H1 (cell line): Measurements from ENCODE around the gene TXNDC5. TPM values are rescaled to one million over a fixed set of nuclear protein-coding genes. Genes with fewer than 3 reads are reported as not detected.

Experiments
- CTCF ChIA-PET: fragments of 300-600 bp; sonication (Branson Sonifier 250); formaldehyde crosslinking; loops from one replicate; lab custom pipeline; 2021; ENCODE audit not compliant: partially characterized antibody; lab: Charles Lee
- POLR2A ChIA-PET: fragments of 300-600 bp; sonication (Branson Sonifier 250); formaldehyde crosslinking; loops from one replicate; lab custom pipeline; 2021; ENCODE audit warnings: inconsistent platforms; ENCODE audit not compliant: partially characterized antibody; lab: Charles Lee
- DNase-seq, 2 experiments: peaks; one replicate each; pipeline versions ENCODE4 v3.0.0 to v3.0.0-alpha.2; 2010 to 2022; ENCODE audit warnings: low spot score in 2 of 2, low read depth in 1 of 2, mixed read lengths in 1 of 2
- FAIRE-seq: peaks from 2 replicates; lab custom pipeline; 2011; peaks lifted over from hg19 to GRCh38; lab: Jason Lieb, UNC
- H2AFZ ChIP-seq: 2 replicates; pipeline ENCODE4 v1.8.1; 2012; ENCODE audit warnings: low read length, inconsistent platforms
- H2AK5ac ChIP-seq: 2 replicates; pipeline ENCODE4 v1.6.1; 2013; ENCODE audit warnings: low read depth, low read length
- H2BK120ac ChIP-seq: replicated peaks from 2 replicates; pipeline ENCODE3; 2013; ENCODE audit warnings: low read depth, low read length, inconsistent platforms
- H2BK12ac ChIP-seq: 2 replicates; pipeline ENCODE4 v1.6.1; 2013; ENCODE audit warnings: low read depth, low read length
- H2BK15ac ChIP-seq: 2 replicates; pipeline ENCODE4 v1.6.1; 2013; ENCODE audit warnings: low read length
- H2BK20ac ChIP-seq: 2 replicates; pipeline ENCODE4 v1.6.1; 2013; ENCODE audit warnings: low read length
- H2BK5ac ChIP-seq: 2 replicates; pipeline ENCODE4 v1.6.1; 2013; ENCODE audit warnings: low read depth, low read length
- H3K14ac ChIP-seq: 2 replicates; pipeline ENCODE4 v1.6.1; 2013; ENCODE audit warnings: inconsistent platforms; ENCODE audit not compliant: insufficient read length
- H3K18ac ChIP-seq: 2 replicates; pipeline ENCODE4 v1.6.1; 2013; ENCODE audit warnings: low read length; ENCODE audit errors: extremely low read depth
- H3K23ac ChIP-seq: 2 replicates; pipeline ENCODE4 v1.6.1; 2013; ENCODE audit warnings: inconsistent platforms; ENCODE audit not compliant: insufficient read length
- H3K23me2 ChIP-seq: 2 replicates; pipeline ENCODE4 v1.6.1; 2013; ENCODE audit warnings: low read depth, low read length
- H3K27ac ChIP-seq: 2 replicates; pipeline ENCODE4 v1.6.1; 2011; ENCODE audit warnings: low read depth, low read length, inconsistent platforms
- H3K27me3 ChIP-seq, 4 experiments: replicated peaks in 1 of 4; 1 replicate in 1 of 4; 2 replicates in 3 of 4; pipeline versions ENCODE4 v1.6.1 to v1.8.1; 2011 to 2013; ENCODE audit warnings: low read length in 3 of 4, mild to moderate bottlenecking in 3 of 4, inconsistent platforms in 2 of 4, mixed read lengths in 2 of 4, moderate library complexity in 1 of 4; ENCODE audit not compliant: control insufficient read depth in 3 of 4, insufficient read depth in 3 of 4; ENCODE audit errors: extremely low read depth in 1 of 4
- H3K36me3 ChIP-seq, 4 experiments: 2 replicates each; pipeline versions ENCODE4 v1.6.1 to v1.8.1; 2011 to 2013; ENCODE audit warnings: mild to moderate bottlenecking in 4 of 4, low read length in 3 of 4, moderate library complexity in 2 of 4, control low read depth in 1 of 4, inconsistent platforms in 1 of 4; ENCODE audit not compliant: insufficient read depth in 4 of 4, control insufficient read depth in 2 of 4
- H3K4ac ChIP-seq: replicated peaks from 2 replicates; pipeline ENCODE3; 2013; ENCODE audit warnings: low read length, low read depth, mixed read lengths, inconsistent platforms; ENCODE audit not compliant: insufficient read length
- H3K4me1 ChIP-seq, 4 experiments: replicated peaks in 1 of 4; 1 replicate in 1 of 4; 2 replicates in 3 of 4; pipeline versions ENCODE4 v1.6.1 to v1.8.1; 2011 to 2013; ENCODE audit warnings: low read length in 3 of 4, inconsistent platforms in 2 of 4, mixed read lengths in 1 of 4; ENCODE audit not compliant: insufficient read depth in 4 of 4, control insufficient read depth in 3 of 4
- H3K4me2 ChIP-seq, 2 experiments: 2 replicates each; pipeline versions ENCODE4 v1.6.1 to v1.8.1; 2011 to 2013; ENCODE audit warnings: low read depth in 2 of 2, low read length in 2 of 2, control low read depth in 1 of 2, inconsistent platforms in 1 of 2, mild to moderate bottlenecking in 1 of 2; ENCODE audit not compliant: insufficient read depth in 1 of 2
- H3K4me3 ChIP-seq, 4 experiments: fragments of 200-600, 300-600 bp in 1 of 4; sonication (generic), shearing (Covaris generic), sonication (Bioruptor Twin) in 1 of 4; 2 replicates each; pipeline versions ENCODE4 v1.5.1 to v1.8.1; 2011 to 2016; ENCODE audit warnings: low read length in 4 of 4, low read depth in 3 of 4, control low read depth in 2 of 4, inconsistent platforms in 2 of 4, mild to moderate bottlenecking in 2 of 4, mixed read lengths in 1 of 4, moderate library complexity in 1 of 4; ENCODE audit not compliant: insufficient read depth in 2 of 4; ENCODE audit errors: extremely low read depth in 1 of 4
- H3K56ac ChIP-seq: replicated peaks from 2 replicates; pipeline ENCODE3; 2013; ENCODE audit warnings: low read depth, mild to moderate bottlenecking, mixed read lengths, low read length, inconsistent platforms; ENCODE audit not compliant: insufficient read length
- H3K79me1 ChIP-seq: 2 replicates; pipeline ENCODE4 v1.6.1; 2013; ENCODE audit warnings: low read depth, low read length, control low read depth
- H3K79me2 ChIP-seq, 2 experiments: 2 replicates each; pipeline versions ENCODE4 v1.6.1 to v1.8.1; 2012 to 2013; ENCODE audit warnings: low read length in 2 of 2, mild to moderate bottlenecking in 2 of 2, inconsistent platforms in 1 of 2; ENCODE audit not compliant: insufficient read depth in 2 of 2, control insufficient read depth in 1 of 2
- H3K9ac ChIP-seq, 4 experiments: replicated peaks in 1 of 4; 1 replicate in 1 of 4; 2 replicates in 3 of 4; pipeline versions ENCODE4 v1.6.1 to v1.8.1; 2011 to 2013; ENCODE audit warnings: low read depth in 3 of 4, low read length in 3 of 4, control low read depth in 2 of 4, mild to moderate bottlenecking in 2 of 4, moderate library complexity in 2 of 4, inconsistent platforms in 1 of 4; ENCODE audit errors: extremely low read depth in 1 of 4
- H3K9me3 ChIP-seq, 2 experiments: 2 replicates each; pipeline versions ENCODE4 v1.6.1 to v1.8.1; 2012 to 2013; ENCODE audit warnings: mild to moderate bottlenecking in 2 of 2, moderate library complexity in 2 of 2, control low read depth in 1 of 2, inconsistent platforms in 1 of 2, low read depth in 1 of 2, low read length in 1 of 2, mixed read lengths in 1 of 2; ENCODE audit not compliant: insufficient read depth in 2 of 2
- H4K20me1 ChIP-seq, 2 experiments: replicated peaks in 1 of 2; 2 replicates each; pipeline versions ENCODE3 to v1.8.1; 2011 to 2013; ENCODE audit warnings: inconsistent platforms in 2 of 2, low read length in 2 of 2, mild to moderate bottlenecking in 1 of 2; ENCODE audit not compliant: insufficient read depth in 2 of 2, control insufficient read depth in 1 of 2
- H4K5ac ChIP-seq: 2 replicates; pipeline ENCODE4 v1.6.1; 2013; ENCODE audit warnings: low read length, low read depth, mixed read lengths, inconsistent platforms; ENCODE audit not compliant: insufficient read length
- H4K8ac ChIP-seq: 2 replicates; pipeline ENCODE4 v1.8.0; 2013; ENCODE audit warnings: mild to moderate bottlenecking, moderate library complexity, low read length, inconsistent platforms; ENCODE audit not compliant: insufficient read depth; ENCODE audit errors: extremely low read depth
- H4K91ac ChIP-seq: replicated peaks from 2 replicates; pipeline ENCODE3; 2013; ENCODE audit warnings: low read length, mixed read lengths, inconsistent platforms; ENCODE audit not compliant: insufficient read length
- CHD7 ChIP-seq: fragments of 300-600 bp; sonication (generic); IDR thresholded peaks from 2 replicates; pipeline ENCODE4 v1.7.1; 2012; ENCODE audit warnings: low read length, moderate library complexity, mild to moderate bottlenecking, inconsistent platforms; ENCODE audit not compliant: insufficient replicate concordance
- WGBS, 2 experiments: shearing (Covaris generic) in 1 of 2; methylation state at CpG; one replicate each; pipeline versions ENCODE4 v1.1.6 to v1.1.7; 2013 to 2015; ENCODE audit warnings: low lambda C conversion rate in 2 of 2, mixed read lengths in 2 of 2, inconsistent platforms in 1 of 2, low coverage in 1 of 2, missing lambda C conversion rate in 1 of 2; ENCODE audit not compliant: insufficient replicate concordance in 2 of 2, insufficient coverage in 1 of 2, insufficient read length in 1 of 2; ENCODE audit errors: extremely low coverage in 1 of 2, missing lambda C conversion rate in 1 of 2; 5-methylcytosine and 5-hydroxymethylcytosine counted together
- polyA plus RNA-seq, 7 experiments: library from polyadenylated mRNA; depleted of rRNA in 3 of 7; stranded (reverse) in 5 of 7; unstranded in 2 of 7; fragments of >200 nt in 5 of 7; fragments of 200-250 nt in 2 of 7; gene quantifications; 1 replicate in 5 of 7; 2 replicates in 1 of 7; 4 replicates in 1 of 7; pipeline versions ENCODE4 v1.2.1 to v1.2.3, GENCODE V29; 2011 to 2013; ENCODE audit warnings: missing spikeins in 2 of 7, mixed read lengths in 2 of 7
- total RNA-seq: library from RNA; stranded (reverse); fragmentation: NEBNext Ultra II Directional; extraction: Animal tissue kit (Norgen Biotek cat#: 25700); gene quantifications from 2 replicates; pipeline ENCODE4 v1.2.1, GENCODE V29; 2021

The TXNDC5 gene
- total and polyA plus RNA-seq, 2 of the 8 experiments (the other 6 are each of a cell fraction or from before 2014, with no cell fraction given) = 114 to 172 TPM

GRCh38 chr6:7833751-7834070, 76.9 kb downstream of the TXNDC5 start:
- Histone ChIP-seq H3K23me2 (no peaks in the 10 kb centered on the region; the same call in 1 of the 2 replicates), H4K5ac (no peak overlapping the region), H2AFZ (no peak overlapping the region), H2BK5ac (no peak overlapping the region), H4K8ac (no peak overlapping the region), H3K36me3 (no peaks in the 10 kb centered on the region), H3K27me3 (no peaks in the 10 kb centered on the region), H3K4me2 (no peak overlapping the region), H3K56ac (no peak overlapping the region), H3K4me1 (no peaks in the 10 kb centered on the region), H3K18ac (no peak overlapping the region), H3K9ac (no peak overlapping the region), H2BK20ac (no peak overlapping the region), H3K9me3 (no peaks in the 10 kb centered on the region), H2AK5ac (no peak overlapping the region), H3K4ac (no peak overlapping the region), H3K14ac (no peak overlapping the region), H3K79me1 (no peaks in the 10 kb centered on the region), H2BK15ac (no peak overlapping the region), H4K20me1 (no peaks in the 10 kb centered on the region), H4K91ac (no peak overlapping the region), H3K79me2 (no peaks in the 10 kb centered on the region), H2BK120ac (no peak overlapping the region), H3K4me3 (no peak overlapping the region), H3K27ac (no peak overlapping the region), H3K23ac (no peak overlapping the region), H2BK12ac (no peak overlapping the region)
- DNase-seq = no peak
- 78% methylated on average over 4 of the region's 4 CpGs; no CpG with 5 or more reads in 1 of the 2 experiments for WGBS, 2 experiments
- no peak for FAIRE-seq
- ChIA-PET CTCF (interaction anchor here (0.5 to 1.0 kb wide), 3 partner anchors 13 to 212 kb away, joined by 3 to 5 read pairs (median 3); no protein-coding TSS in a partner anchor), POLR2A (no interaction called here)
- no peak for TF ChIP-seq CHD7
